Nephron progenitor cell (in vitro differentiated cells): ENCODE measurements around the gene TNNC1.

Source experiments
- DNase-seq: peaks from one replicate; pipeline ENCODE4 v3.0.0; 2021
- H3K27ac Mint-ChIP-seq: 2 replicates; pipeline ENCODE4 v1.8.0; 2021; ENCODE audit warnings: mild to moderate bottlenecking, moderate library complexity, mixed read lengths
- H3K27me3 Mint-ChIP-seq: 2 replicates; pipeline ENCODE4 v1.8.0; 2021; ENCODE audit warnings: mild to moderate bottlenecking, low read depth, mixed read lengths; ENCODE audit not compliant: poor library complexity
- H3K36me3 Mint-ChIP-seq: 2 replicates; pipeline ENCODE4 v1.8.0; 2021; ENCODE audit warnings: low read depth, mixed read lengths
- H3K4me1 Mint-ChIP-seq: 2 replicates; pipeline ENCODE4 v1.8.0; 2021; ENCODE audit warnings: mixed read lengths
- H3K4me3 Mint-ChIP-seq: 2 replicates; pipeline ENCODE4 v1.8.0; 2021; ENCODE audit warnings: mild to moderate bottlenecking, moderate library complexity, mixed read lengths
- H3K9me3 Mint-ChIP-seq: 2 replicates; pipeline ENCODE4 v1.8.0; 2021; ENCODE audit warnings: mild to moderate bottlenecking, moderate library complexity, mixed read lengths
- TF ChIP-seq, protein P1 (sequence below): fragments of 200-600 bp; sonication (generic); IDR thresholded peaks from 2 replicates; pipeline ENCODE4 v1.5.0; 2021; ENCODE audit warnings: antibody characterized with exemption

The TNNC1 gene

GRCh38 chr3:52452570-52453221 lies 1.1 kb downstream of the TNNC1 start:
- no peak for DNase-seq
- Mint-ChIP-seq H3K27me3 (peaks cover 6% of the 10 kb centered on the region), H3K27ac (no peak overlapping the region), H3K4me3 (no peak overlapping the region), H3K9me3 (no peaks in the 10 kb centered on the region), H3K4me1 (peaks cover 71% of the 10 kb centered on the region), H3K36me3 (peaks cover 8% of the 10 kb centered on the region)
- TF ChIP-seq, protein P1, sequence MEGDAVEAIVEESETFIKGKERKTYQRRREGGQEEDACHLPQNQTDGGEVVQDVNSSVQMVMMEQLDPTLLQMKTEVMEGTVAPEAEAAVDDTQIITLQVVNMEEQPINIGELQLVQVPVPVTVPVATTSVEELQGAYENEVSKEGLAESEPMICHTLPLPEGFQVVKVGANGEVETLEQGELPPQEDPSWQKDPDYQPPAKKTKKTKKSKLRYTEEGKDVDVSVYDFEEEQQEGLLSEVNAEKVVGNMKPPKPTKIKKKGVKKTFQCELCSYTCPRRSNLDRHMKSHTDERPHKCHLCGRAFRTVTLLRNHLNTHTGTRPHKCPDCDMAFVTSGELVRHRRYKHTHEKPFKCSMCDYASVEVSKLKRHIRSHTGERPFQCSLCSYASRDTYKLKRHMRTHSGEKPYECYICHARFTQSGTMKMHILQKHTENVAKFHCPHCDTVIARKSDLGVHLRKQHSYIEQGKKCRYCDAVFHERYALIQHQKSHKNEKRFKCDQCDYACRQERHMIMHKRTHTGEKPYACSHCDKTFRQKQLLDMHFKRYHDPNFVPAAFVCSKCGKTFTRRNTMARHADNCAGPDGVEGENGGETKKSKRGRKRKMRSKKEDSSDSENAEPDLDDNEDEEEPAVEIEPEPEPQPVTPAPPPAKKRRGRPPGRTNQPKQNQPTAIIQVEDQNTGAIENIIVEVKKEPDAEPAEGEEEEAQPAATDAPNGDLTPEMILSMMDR: no peak

DNA sequence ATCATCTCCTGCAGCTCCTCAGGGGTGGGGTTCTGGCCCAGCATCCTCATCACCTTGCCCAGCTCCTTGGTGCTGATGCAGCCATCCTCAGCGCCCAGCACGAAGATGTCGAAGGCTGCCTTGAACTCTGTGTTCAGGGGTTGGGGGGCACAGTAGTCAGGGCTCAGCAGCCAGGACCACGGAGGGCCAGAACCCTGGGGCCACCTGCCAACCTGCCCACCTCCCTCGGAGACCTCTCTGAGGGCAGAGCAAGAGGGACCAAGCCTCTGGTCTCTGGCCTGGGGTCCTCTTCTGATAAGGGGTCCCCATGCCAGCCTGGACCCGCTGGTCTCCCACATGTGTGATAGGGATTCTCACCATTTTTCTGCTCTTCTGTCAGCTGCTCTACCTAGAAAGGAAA lies 1.7 kb downstream of the TNNC1 start:
- Mint-ChIP-seq H3K4me1 (peaks cover 68% of the 10 kb centered on the region), H3K27me3 (peaks cover 6% of the 10 kb centered on the region), H3K9me3 (no peaks in the 10 kb centered on the region), H3K36me3 (peaks cover 2% of the 10 kb centered on the region), H3K27ac (no peak overlapping the region), H3K4me3 (no peak overlapping the region)
- no peak for DNase-seq
- TF ChIP-seq, protein P1: no peak

- no peaks in the 10 kb centered on the region for H3K36me3 Mint-ChIP-seq
- peaks cover 67% of the 10 kb centered on the region for H3K4me1 Mint-ChIP-seq
- peaks cover 6% of the 10 kb centered on the region for H3K27me3 Mint-ChIP-seq
- H3K4me3 Mint-ChIP-seq: no peak overlapping the region
- DNase-seq: peak; percentile 84
- no peak overlapping the region for H3K27ac Mint-ChIP-seq
- H3K9me3 Mint-ChIP-seq: no peaks in the 10 kb centered on the region
- TF ChIP-seq, protein P1: peak; percentile 20
Observed at GRCh38 chr3:52451237-52452083, 2.4 kb downstream of the TNNC1 start.

GRCh38 chr3:52450489-52451236 lies 3.2 kb downstream of the TNNC1 start:
- Mint-ChIP-seq H3K9me3 (no peaks in the 10 kb centered on the region), H3K4me3 (no peak overlapping the region), H3K27me3 (peaks cover 7% of the 10 kb centered on the region), H3K4me1 (peaks cover 61% of the 10 kb centered on the region), H3K27ac (no peak overlapping the region), H3K36me3 (no peaks in the 10 kb centered on the region)
- TF ChIP-seq, protein P1: no peak
- DNase-seq: no peak

DNA sequence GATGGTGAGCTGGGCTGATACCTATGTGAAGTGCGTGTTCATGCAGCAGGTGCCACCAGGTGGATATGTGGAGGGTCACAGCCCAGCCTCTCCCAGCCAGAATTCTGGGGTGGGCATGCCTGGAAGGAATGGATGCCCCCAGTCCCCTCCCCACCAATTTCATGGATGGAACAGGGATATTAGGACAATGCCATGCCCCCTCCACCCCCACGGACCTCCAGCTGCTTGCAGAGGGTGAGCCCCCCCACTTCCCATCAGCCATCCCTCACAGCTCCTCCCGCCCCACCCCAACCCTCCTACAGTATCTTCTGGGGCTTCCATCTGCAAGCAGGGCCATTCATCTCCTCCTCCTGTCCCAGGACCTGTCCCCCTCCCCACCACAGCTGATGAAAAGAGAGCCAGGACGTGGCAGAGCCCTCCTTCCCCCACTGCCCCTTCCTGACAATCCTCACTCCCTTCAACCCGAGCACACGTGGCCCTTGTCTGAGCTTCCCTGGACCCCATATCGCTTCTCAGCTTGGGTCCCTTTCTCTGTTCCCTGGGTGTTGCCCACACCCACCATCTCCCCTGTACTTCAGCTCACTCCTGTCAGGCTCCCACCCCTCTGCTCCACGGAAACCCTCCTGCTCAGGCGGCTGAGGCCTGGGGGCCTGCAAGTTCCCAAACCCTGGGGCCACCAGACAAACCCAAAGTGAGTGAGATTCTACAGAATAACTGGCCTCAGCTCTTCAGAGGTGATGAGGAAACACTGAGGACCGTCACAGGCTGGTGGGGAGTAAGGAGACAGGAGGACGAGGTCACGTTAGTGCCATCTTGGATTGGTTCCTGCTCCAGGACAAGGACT lies 6.1 kb downstream of the TNNC1 start:
- H3K4me1 Mint-ChIP-seq: peaks cover 56% of the 10 kb centered on the region
- H3K4me3 Mint-ChIP-seq: no peak overlapping the region
- peaks cover 9% of the 10 kb centered on the region for H3K27me3 Mint-ChIP-seq
- H3K27ac Mint-ChIP-seq: no peak overlapping the region
- H3K36me3 Mint-ChIP-seq: no peaks in the 10 kb centered on the region
- TF ChIP-seq, protein P1: no peak
- H3K9me3 Mint-ChIP-seq: no peaks in the 10 kb centered on the region
- DNase-seq: no peak
